ENCODE results near the gene CRYZ.

The CRYZ gene

DNA sequence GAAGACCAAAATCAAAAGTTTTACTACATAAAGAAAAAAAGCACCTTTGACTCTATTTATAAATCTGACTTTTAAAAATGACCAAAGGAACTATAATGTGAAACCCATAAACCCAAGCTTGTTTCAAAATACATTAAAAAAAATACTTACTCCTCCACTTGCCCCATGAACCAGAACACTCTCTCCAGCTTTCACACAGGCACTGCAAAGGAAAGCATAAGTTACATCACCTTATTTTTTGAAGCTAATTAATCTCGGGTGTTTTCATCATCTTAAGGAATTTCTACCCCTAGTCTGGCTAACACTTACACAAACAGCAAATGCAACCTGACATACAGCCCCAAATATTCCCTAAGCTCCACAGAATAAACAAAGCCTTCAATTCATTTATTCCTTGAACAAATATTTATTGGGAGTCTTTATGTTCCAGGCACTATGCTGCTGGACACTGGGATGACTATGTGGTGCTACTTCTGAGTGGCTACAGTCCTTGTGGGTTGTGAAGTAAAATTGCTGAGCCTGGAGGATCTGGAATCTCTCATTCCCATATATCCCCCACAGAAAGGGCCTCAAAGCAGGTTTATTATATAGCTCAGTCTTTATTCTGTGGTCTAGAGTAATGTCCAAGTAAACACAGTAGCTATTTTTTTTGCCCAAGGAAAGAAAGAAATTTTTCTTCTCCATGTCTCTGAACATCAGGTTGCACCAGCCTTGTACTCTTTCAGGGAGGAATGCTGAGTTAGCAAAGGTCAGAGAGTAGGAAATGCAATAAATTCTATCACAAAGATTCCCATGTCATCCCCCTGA is 18.2 kb downstream of the CRYZ start:
- ATAC-seq = no peak
- TF ChIP-seq ZFP3 (CRISPR knock-in tag; IDR thresholded peaks at IDR 0.05) = no peak
- TF ChIP-seq, protein P1, sequence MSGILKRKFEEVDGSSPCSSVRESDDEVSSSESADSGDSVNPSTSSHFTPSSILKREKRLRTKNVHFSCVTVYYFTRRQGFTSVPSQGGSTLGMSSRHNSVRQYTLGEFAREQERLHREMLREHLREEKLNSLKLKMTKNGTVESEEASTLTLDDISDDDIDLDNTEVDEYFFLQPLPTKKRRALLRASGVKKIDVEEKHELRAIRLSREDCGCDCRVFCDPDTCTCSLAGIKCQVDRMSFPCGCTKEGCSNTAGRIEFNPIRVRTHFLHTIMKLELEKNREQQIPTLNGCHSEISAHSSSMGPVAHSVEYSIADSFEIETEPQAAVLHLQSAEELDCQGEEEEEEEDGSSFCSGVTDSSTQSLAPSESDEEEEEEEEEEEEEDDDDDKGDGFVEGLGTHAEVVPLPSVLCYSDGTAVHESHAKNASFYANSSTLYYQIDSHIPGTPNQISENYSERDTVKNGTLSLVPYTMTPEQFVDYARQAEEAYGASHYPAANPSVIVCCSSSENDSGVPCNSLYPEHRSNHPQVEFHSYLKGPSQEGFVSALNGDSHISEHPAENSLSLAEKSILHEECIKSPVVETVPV (CRISPR knock-in tag; IDR thresholded peaks at IDR 0.05) = no peak
- TF ChIP-seq ZFP30 (CRISPR knock-in tag; IDR thresholded peaks at IDR 0.05) = no peak
- no peak for TF ChIP-seq ZNF8 (CRISPR knock-in tag; IDR thresholded peaks at IDR 0.05)
- no peak for TF ChIP-seq SNAI2 (CRISPR knock-in tag; IDR thresholded peaks at IDR 0.05)
- no peak for TF ChIP-seq ISL1 (CRISPR knock-in tag; IDR thresholded peaks at IDR 0.05)
- TF ChIP-seq BACH2 (CRISPR knock-in tag; IDR thresholded peaks at IDR 0.05; ENCODE audit: borderline replicate concordance) = no peak
- TF ChIP-seq, protein P2, sequence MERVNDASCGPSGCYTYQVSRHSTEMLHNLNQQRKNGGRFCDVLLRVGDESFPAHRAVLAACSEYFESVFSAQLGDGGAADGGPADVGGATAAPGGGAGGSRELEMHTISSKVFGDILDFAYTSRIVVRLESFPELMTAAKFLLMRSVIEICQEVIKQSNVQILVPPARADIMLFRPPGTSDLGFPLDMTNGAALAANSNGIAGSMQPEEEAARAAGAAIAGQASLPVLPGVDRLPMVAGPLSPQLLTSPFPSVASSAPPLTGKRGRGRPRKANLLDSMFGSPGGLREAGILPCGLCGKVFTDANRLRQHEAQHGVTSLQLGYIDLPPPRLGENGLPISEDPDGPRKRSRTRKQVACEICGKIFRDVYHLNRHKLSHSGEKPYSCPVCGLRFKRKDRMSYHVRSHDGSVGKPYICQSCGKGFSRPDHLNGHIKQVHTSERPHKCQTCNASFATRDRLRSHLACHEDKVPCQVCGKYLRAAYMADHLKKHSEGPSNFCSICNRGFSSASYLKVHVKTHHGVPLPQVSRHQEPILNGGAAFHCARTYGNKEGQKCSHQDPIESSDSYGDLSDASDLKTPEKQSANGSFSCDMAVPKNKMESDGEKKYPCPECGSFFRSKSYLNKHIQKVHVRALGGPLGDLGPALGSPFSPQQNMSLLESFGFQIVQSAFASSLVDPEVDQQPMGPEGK (CRISPR knock-in tag; IDR thresholded peaks at IDR 0.05; ENCODE audit: borderline replicate concordance) = no peak
- no peak for TF ChIP-seq GLIS3 (CRISPR knock-in tag; IDR thresholded peaks at IDR 0.05)
- no peak for TF ChIP-seq PPARA (CRISPR knock-in tag; IDR thresholded peaks at IDR 0.05; ENCODE audit: borderline replicate concordance)
- TF ChIP-seq, protein P3, sequence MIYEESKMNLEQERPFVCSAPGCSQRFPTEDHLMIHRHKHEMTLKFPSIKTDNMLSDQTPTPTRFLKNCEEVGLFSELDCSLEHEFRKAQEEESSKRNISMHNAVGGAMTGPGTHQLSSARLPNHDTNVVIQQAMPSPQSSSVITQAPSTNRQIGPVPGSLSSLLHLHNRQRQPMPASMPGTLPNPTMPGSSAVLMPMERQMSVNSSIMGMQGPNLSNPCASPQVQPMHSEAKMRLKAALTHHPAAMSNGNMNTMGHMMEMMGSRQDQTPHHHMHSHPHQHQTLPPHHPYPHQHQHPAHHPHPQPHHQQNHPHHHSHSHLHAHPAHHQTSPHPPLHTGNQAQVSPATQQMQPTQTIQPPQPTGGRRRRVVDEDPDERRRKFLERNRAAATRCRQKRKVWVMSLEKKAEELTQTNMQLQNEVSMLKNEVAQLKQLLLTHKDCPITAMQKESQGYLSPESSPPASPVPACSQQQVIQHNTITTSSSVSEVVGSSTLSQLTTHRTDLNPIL (CRISPR knock-in tag; IDR thresholded peaks at IDR 0.05; ENCODE audit: low read depth) = no peak
- no peak for TF ChIP-seq ZC3H10 (CRISPR knock-in tag; IDR thresholded peaks at IDR 0.05)
- no peak for TF ChIP-seq ESRRG (CRISPR knock-in tag; IDR thresholded peaks at IDR 0.05)
- TF ChIP-seq ARNTL (CRISPR knock-in tag; IDR thresholded peaks at IDR 0.05; ENCODE audit: borderline replicate concordance, low read depth) = no peak
- TF ChIP-seq, protein P4, sequence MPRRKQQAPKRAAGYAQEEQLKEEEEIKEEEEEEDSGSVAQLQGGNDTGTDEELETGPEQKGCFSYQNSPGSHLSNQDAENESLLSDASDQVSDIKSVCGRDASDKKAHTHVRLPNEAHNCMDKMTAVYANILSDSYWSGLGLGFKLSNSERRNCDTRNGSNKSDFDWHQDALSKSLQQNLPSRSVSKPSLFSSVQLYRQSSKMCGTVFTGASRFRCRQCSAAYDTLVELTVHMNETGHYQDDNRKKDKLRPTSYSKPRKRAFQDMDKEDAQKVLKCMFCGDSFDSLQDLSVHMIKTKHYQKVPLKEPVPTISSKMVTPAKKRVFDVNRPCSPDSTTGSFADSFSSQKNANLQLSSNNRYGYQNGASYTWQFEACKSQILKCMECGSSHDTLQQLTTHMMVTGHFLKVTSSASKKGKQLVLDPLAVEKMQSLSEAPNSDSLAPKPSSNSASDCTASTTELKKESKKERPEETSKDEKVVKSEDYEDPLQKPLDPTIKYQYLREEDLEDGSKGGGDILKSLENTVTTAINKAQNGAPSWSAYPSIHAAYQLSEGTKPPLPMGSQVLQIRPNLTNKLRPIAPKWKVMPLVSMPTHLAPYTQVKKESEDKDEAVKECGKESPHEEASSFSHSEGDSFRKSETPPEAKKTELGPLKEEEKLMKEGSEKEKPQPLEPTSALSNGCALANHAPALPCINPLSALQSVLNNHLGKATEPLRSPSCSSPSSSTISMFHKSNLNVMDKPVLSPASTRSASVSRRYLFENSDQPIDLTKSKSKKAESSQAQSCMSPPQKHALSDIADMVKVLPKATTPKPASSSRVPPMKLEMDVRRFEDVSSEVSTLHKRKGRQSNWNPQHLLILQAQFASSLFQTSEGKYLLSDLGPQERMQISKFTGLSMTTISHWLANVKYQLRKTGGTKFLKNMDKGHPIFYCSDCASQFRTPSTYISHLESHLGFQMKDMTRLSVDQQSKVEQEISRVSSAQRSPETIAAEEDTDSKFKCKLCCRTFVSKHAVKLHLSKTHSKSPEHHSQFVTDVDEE (CRISPR knock-in tag; IDR thresholded peaks at IDR 0.05) = no peak
- TF ChIP-seq ZNF565 (CRISPR knock-in tag; conservative IDR thresholded peaks at IDR 0.05; ENCODE audit: low read depth) = no peak
- no peak for TF ChIP-seq TOX (CRISPR knock-in tag; IDR thresholded peaks at IDR 0.05; ENCODE audit: borderline replicate concordance)
- no peak for TF ChIP-seq OSR1 (CRISPR knock-in tag; IDR thresholded peaks at IDR 0.05)

DNA sequence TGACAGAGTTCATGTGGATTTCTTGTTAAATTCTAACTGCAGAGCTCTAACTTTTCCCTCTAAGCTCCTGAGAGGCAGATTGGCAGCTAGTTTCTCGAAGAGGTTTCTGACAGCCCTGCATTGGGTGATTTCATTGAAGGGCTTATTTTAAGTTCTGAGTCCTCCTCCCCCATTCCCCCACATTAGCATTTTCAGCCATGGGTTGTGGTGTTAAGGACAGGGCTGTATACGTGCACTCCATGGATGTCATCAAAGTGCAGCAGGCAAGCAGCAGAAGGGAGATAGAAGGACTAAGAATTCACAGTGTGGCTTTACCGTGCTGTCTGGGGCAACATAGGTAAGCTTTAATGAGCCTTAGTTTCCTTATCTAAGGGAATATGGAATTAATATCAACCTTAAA is 19.0 kb downstream of the CRYZ start:
- no peak for TF ChIP-seq ISL1 (CRISPR knock-in tag; IDR thresholded peaks at IDR 0.05)
- no peak for TF ChIP-seq ARNTL (CRISPR knock-in tag; IDR thresholded peaks at IDR 0.05; ENCODE audit: borderline replicate concordance, low read depth)
- TF ChIP-seq ZFP3 (CRISPR knock-in tag; IDR thresholded peaks at IDR 0.05) = no peak
- TF ChIP-seq, protein P1 (CRISPR knock-in tag; IDR thresholded peaks at IDR 0.05) = no peak
- no peak for TF ChIP-seq ZNF70 (CRISPR knock-in tag; IDR thresholded peaks at IDR 0.05)
- no peak for TF ChIP-seq BACH2 (CRISPR knock-in tag; IDR thresholded peaks at IDR 0.05; ENCODE audit: borderline replicate concordance)
- no peak for TF ChIP-seq RARB (CRISPR knock-in tag; IDR thresholded peaks at IDR 0.05)
- TF ChIP-seq ZC3H10 (CRISPR knock-in tag; IDR thresholded peaks at IDR 0.05) = no peak
- no peak for TF ChIP-seq CSDC2 (CRISPR knock-in tag; IDR thresholded peaks at IDR 0.05)
- TF ChIP-seq, protein P5, sequence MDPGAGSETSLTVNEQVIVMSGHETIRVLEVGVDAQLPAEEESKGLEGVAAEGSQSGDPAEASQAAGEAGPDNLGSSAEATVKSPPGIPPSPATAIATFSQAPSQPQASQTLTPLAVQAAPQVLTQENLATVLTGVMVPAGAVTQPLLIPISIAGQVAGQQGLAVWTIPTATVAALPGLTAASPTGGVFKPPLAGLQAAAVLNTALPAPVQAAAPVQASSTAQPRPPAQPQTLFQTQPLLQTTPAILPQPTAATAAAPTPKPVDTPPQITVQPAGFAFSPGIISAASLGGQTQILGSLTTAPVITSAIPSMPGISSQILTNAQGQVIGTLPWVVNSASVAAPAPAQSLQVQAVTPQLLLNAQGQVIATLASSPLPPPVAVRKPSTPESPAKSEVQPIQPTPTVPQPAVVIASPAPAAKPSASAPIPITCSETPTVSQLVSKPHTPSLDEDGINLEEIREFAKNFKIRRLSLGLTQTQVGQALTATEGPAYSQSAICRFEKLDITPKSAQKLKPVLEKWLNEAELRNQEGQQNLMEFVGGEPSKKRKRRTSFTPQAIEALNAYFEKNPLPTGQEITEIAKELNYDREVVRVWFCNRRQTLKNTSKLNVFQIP (CRISPR knock-in tag; IDR thresholded peaks at IDR 0.05; ENCODE audit: borderline replicate concordance, low read depth) = no peak
- TF ChIP-seq ESRRG (CRISPR knock-in tag; IDR thresholded peaks at IDR 0.05) = no peak
- TF ChIP-seq, protein P3 (CRISPR knock-in tag; IDR thresholded peaks at IDR 0.05; ENCODE audit: low read depth) = no peak
- no peak for TF ChIP-seq ZNF565 (CRISPR knock-in tag; conservative IDR thresholded peaks at IDR 0.05; ENCODE audit: low read depth)
- no peak for TF ChIP-seq TCF4 (CRISPR knock-in tag; IDR thresholded peaks at IDR 0.05; ENCODE audit: borderline replicate concordance)
- no peak for TF ChIP-seq PPARA (CRISPR knock-in tag; IDR thresholded peaks at IDR 0.05; ENCODE audit: borderline replicate concordance)
- TF ChIP-seq GLIS3 (CRISPR knock-in tag; IDR thresholded peaks at IDR 0.05) = no peak
- no peak for TF ChIP-seq SNAI2 (CRISPR knock-in tag; IDR thresholded peaks at IDR 0.05)
- TF ChIP-seq TOX (CRISPR knock-in tag; IDR thresholded peaks at IDR 0.05; ENCODE audit: borderline replicate concordance) = no peak
- TF ChIP-seq OSR1 (CRISPR knock-in tag; IDR thresholded peaks at IDR 0.05) = no peak
- no peak for TF ChIP-seq ZFP30 (CRISPR knock-in tag; IDR thresholded peaks at IDR 0.05)
- ATAC-seq = no peak
